Measurements from ENCODE around the gene OSBP2.

Gene OSBP2

DNA sequence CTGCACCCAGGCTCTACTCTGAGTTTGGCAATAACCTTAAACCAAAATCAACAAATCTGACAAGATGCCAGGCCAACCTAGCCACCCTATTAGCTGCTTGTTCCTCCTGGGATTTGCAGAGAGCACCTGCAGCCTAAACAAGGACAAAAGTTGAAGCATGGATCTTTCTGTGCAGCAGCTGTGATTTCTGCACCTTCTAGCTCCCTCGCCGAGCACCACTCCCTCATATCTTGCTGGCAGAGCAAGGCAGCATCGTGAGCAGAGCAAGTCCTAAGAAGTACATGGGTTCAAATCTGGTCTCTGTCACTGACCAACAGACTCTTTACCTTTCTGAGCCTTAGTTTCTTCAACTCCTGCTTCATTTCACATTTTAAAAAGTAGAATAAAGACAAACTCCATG, 235.6 kb downstream of the OSBP2 start:
- no peak for TF ChIP-seq CTCF (IDR thresholded peaks at IDR 0.05)
- Histone ChIP-seq H3K4me2 (ENCODE audit: low read length) (no peak overlapping the region), H3K9ac (no peak overlapping the region), H3K9me3 (ENCODE audit: control insufficient read depth, low read length) (no peaks in the 10 kb centered on the region), H3K27ac (no peak overlapping the region), H2AFZ (no peak overlapping the region), H3K79me2 (no peaks in the 10 kb centered on the region), H3K27me3 (ENCODE audit: control insufficient read depth, insufficient read depth, low read length) (no peaks in the 10 kb centered on the region), H3K4me3 (ENCODE audit: low read depth, low read length) (no peak overlapping the region), H3K36me3 (ENCODE audit: control insufficient read depth, insufficient read depth, low read length) (no peaks in the 10 kb centered on the region), H3K4me1 (no peaks in the 10 kb centered on the region)

GRCh38 chr22:30931541-30932300, 237.0 kb downstream of the OSBP2 start:
- H3K4me1 ChIP-seq: no peaks in the 10 kb centered on the region
- no peak overlapping the region for H3K9ac ChIP-seq
- no peak for TF ChIP-seq CTCF (IDR thresholded peaks at IDR 0.05)
- H3K27ac ChIP-seq: no peak overlapping the region
- H3K36me3 ChIP-seq (ENCODE audit: control insufficient read depth, insufficient read depth, low read length): no peaks in the 10 kb centered on the region
- H3K79me2 ChIP-seq: no peaks in the 10 kb centered on the region
- no peak overlapping the region for H3K4me3 ChIP-seq (ENCODE audit: low read depth, low read length)
- H2AFZ ChIP-seq: no peak overlapping the region
- H3K4me2 ChIP-seq (ENCODE audit: low read length): no peak overlapping the region
- no peaks in the 10 kb centered on the region for H3K9me3 ChIP-seq (ENCODE audit: control insufficient read depth, low read length)
- H3K27me3 ChIP-seq (ENCODE audit: control insufficient read depth, insufficient read depth, low read length): no peaks in the 10 kb centered on the region

DNA sequence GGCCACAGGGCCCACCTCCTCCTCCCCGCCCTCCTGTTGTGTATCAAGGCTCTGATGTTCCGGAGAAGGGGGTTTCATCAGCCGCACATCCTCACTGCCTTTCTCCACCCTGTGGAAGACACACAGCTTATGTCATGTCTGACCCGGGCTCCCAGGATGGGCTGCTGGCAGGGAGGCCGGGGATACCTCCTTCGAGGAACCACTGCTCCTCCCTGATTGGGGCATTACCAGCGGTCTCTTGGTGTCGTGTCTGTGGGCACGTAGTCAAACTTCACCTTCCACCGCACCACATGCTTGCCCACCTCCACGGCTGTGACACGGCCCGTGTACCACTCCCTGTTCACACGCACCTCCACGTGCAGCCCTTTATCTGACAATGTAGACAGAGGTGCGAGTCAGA, 238.0 kb downstream of the OSBP2 start:
- Histone ChIP-seq H3K79me2 (no peaks in the 10 kb centered on the region), H2AFZ (no peak overlapping the region), H3K27me3 (ENCODE audit: control insufficient read depth, insufficient read depth, low read length) (no peaks in the 10 kb centered on the region), H3K36me3 (ENCODE audit: control insufficient read depth, insufficient read depth, low read length) (no peaks in the 10 kb centered on the region), H3K9me3 (ENCODE audit: control insufficient read depth, low read length) (no peaks in the 10 kb centered on the region), H3K4me3 (ENCODE audit: low read depth, low read length) (no peak overlapping the region), H3K4me2 (ENCODE audit: low read length) (no peak overlapping the region), H3K27ac (no peak overlapping the region), H3K9ac (no peak overlapping the region), H3K4me1 (no peaks in the 10 kb centered on the region)
- no peak for TF ChIP-seq CTCF (IDR thresholded peaks at IDR 0.05)

DNA sequence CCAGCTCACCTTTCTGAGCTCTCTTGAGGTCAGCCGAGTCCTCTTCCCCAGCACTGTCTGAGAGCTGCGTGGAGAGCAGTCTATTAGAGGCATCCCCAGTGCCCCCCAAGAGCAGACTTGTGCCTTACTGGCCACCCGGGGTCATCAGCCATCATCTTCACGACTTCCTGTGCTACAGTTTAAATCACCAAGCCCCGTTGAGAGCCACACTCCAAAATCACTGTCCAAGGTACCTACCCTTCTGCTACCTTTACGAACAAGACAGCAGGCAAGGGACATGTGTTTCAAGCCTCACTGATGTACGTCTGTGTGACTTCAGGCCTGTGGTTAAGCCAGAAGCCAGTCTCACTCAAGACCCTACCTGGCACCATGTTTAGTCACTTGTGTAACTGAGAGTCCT, 238.8 kb downstream of the OSBP2 start:
- Histone ChIP-seq H3K36me3 (ENCODE audit: control insufficient read depth, insufficient read depth, low read length) (no peaks in the 10 kb centered on the region), H3K79me2 (no peaks in the 10 kb centered on the region), H3K4me2 (ENCODE audit: low read length) (no peak overlapping the region), H3K4me1 (no peaks in the 10 kb centered on the region), H3K27me3 (ENCODE audit: control insufficient read depth, insufficient read depth, low read length) (no peaks in the 10 kb centered on the region), H3K9ac (no peak overlapping the region), H3K4me3 (ENCODE audit: low read depth, low read length) (no peak overlapping the region), H3K9me3 (ENCODE audit: control insufficient read depth, low read length) (no peaks in the 10 kb centered on the region), H2AFZ (no peak overlapping the region), H3K27ac (no peak overlapping the region)
- no peak for TF ChIP-seq CTCF (IDR thresholded peaks at IDR 0.05)

DNA sequence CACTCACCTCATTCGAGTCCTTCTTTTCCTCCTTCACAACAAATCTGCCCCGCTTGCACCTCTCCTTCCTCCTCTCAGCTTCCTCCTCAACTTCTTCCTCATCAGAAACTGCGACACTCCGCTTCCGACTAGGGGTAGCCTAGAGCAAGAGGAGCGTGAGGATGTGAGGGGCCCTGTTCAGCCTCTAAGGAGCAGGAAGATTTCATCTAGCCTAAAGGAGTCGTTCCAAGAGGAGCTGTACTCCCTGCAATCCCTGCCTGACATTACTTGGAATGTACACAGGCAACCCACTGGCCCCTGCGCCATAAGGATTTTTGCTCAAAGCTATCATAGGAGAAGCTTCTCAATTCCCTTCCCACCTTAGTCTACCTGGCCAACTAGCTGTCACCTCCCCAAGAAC, 239.4 kb downstream of the OSBP2 start:
- Histone ChIP-seq H3K36me3 (ENCODE audit: control insufficient read depth, insufficient read depth, low read length) (no peaks in the 10 kb centered on the region), H3K79me2 (no peaks in the 10 kb centered on the region), H3K4me2 (ENCODE audit: low read length) (no peak overlapping the region), H3K4me1 (no peaks in the 10 kb centered on the region), H3K9ac (no peak overlapping the region), H3K27me3 (ENCODE audit: control insufficient read depth, insufficient read depth, low read length) (no peaks in the 10 kb centered on the region), H2AFZ (no peak overlapping the region), H3K9me3 (ENCODE audit: control insufficient read depth, low read length) (no peaks in the 10 kb centered on the region), H3K27ac (no peak overlapping the region), H3K4me3 (ENCODE audit: low read depth, low read length) (no peak overlapping the region)
- no peak for TF ChIP-seq CTCF (IDR thresholded peaks at IDR 0.05)
